ENCODE measurements around the gene TTC34.

GRCh38 chr1:2805801-2806430 is 4.4 kb upstream of the TTC34 start:
- no peak for TF ChIP-seq ZNF311 (CRISPR knock-in tag; IDR thresholded peaks at IDR 0.05)
- TF ChIP-seq YY1 (IDR thresholded peaks at IDR 0.05; ENCODE audit: borderline replicate concordance in 1 of 3, control insufficient read depth in 1 of 3, extremely low read depth in 1 of 3, insufficient read depth in 3 of 3, insufficient read length in 1 of 3, insufficient replicate concordance in 2 of 3, low read depth in 1 of 3, low read length in 2 of 3), result no peak
- TF ChIP-seq MLLT1 (IDR thresholded peaks at IDR 0.05), result no peak
- no peak for TF ChIP-seq USF1 (CRISPR knock-in tag; IDR thresholded peaks at IDR 0.05)
- TF ChIP-seq MLX (CRISPR knock-in tag; conservative IDR thresholded peaks at IDR 0.05), result no peak
- TF ChIP-seq ZNF561 (CRISPR knock-in tag; conservative IDR thresholded peaks at IDR 0.05), result no peak
- TF ChIP-seq ZC3H11A (IDR thresholded peaks at IDR 0.05; ENCODE audit: low read depth, low read length), result no peak
- no peak for TF ChIP-seq RFX1 (IDR thresholded peaks at IDR 0.05)
